Measurements from ENCODE around the gene GABRD. TPM values are rescaled to one million over a fixed set of nuclear protein-coding genes. Genes with fewer than 3 reads are reported as not detected.

The GABRD gene
- polyA plus RNA-seq, 1 experiment, result not detected

DNA sequence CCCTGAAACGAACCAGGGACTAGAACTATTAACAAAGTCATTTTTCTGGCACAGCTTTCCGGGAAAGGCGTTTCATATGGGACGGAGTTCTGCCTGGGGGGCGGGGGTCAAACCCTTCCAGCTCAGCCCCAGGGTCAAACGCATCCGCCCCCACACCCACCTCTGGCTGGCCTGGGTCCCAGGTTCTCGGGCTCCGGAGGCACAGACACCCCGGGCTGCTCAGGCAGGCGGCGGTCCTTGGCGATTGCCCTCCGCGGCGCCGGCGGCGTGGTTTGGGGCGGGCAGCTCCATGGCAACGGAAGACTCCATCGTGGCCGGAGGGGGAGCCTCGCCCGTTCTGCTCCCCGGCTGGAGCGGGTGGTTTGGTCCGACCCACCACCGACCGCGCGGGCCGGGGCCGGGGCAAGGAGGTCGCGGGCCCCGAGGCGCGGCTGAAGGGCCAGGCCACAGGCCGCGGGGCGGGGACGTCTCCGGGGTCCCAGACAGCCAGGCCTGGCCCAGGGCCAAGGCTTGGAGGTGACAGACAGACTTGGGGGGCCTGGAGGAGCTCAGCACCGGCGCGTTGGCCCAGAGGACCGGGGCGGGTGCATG is 15.5 kb upstream of the GABRD start, which contains the start of gene CFAP74:
CFAP74 (minus strand) TSS at position 246 of the 591 bp plus-strand sequence. CDS start 12,830 bp downstream, outside the sequence.
- Histone ChIP-seq H3K36me3 (ENCODE audit: control insufficient read depth, insufficient read depth, low read length) (no peaks in the 10 kb centered on the region), H3K27me3 (ENCODE audit: control insufficient read depth, insufficient read depth, low read length) (peaks cover 12% of the 10 kb centered on the region), H3K4me3 (ENCODE audit: low read depth, low read length) (no peak within 1 kb of the TSS)
- no peak for DNase-seq (ENCODE audit: low read depth)
- ChIA-PET CTCF (interaction anchor here (1.0 to 1.5 kb wide), 2 partner anchors 10 to 41 kb away, joined by 3 to 6 read pairs; no protein-coding TSS in a partner anchor), POLR2A (no interaction called here)
- TF ChIP-seq, protein P1, sequence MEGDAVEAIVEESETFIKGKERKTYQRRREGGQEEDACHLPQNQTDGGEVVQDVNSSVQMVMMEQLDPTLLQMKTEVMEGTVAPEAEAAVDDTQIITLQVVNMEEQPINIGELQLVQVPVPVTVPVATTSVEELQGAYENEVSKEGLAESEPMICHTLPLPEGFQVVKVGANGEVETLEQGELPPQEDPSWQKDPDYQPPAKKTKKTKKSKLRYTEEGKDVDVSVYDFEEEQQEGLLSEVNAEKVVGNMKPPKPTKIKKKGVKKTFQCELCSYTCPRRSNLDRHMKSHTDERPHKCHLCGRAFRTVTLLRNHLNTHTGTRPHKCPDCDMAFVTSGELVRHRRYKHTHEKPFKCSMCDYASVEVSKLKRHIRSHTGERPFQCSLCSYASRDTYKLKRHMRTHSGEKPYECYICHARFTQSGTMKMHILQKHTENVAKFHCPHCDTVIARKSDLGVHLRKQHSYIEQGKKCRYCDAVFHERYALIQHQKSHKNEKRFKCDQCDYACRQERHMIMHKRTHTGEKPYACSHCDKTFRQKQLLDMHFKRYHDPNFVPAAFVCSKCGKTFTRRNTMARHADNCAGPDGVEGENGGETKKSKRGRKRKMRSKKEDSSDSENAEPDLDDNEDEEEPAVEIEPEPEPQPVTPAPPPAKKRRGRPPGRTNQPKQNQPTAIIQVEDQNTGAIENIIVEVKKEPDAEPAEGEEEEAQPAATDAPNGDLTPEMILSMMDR (IDR thresholded peaks at IDR 0.05; ENCODE audit: insufficient read depth, low read depth, low read length), result no peak

DNA sequence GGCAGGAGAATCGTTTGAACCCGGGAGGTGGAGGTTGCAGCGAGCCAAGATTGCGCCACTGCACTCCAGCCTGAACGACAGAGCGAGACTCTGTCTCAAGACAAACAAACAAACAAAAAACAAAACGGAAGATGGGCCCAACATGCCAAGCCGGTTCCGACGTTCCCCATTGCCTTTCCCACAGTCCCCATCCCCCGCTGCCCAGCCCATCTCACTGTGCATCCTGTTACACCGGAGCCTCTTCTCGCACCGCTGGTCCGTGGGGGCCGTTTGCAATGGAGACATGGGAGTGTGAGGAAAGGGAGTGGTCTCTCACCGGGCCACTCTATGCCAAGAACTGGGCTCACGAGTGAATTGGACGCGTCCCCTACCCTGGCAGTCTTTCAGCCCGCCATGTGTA is 14.3 kb upstream of the GABRD start:
- no peak for DNase-seq (ENCODE audit: low read depth)
- peaks cover 14% of the 10 kb centered on the region for H3K27me3 ChIP-seq (ENCODE audit: control insufficient read depth, insufficient read depth, low read length)
- no peak overlapping the region for H3K4me3 ChIP-seq (ENCODE audit: low read depth, low read length)
- no peaks in the 10 kb centered on the region for H3K36me3 ChIP-seq (ENCODE audit: control insufficient read depth, insufficient read depth, low read length)
- POLR2A ChIA-PET, result no interaction called here
- CTCF ChIA-PET, result no interaction called here
- TF ChIP-seq, protein P1 (IDR thresholded peaks at IDR 0.05; ENCODE audit: insufficient read depth, low read depth, low read length), result no peak

DNA sequence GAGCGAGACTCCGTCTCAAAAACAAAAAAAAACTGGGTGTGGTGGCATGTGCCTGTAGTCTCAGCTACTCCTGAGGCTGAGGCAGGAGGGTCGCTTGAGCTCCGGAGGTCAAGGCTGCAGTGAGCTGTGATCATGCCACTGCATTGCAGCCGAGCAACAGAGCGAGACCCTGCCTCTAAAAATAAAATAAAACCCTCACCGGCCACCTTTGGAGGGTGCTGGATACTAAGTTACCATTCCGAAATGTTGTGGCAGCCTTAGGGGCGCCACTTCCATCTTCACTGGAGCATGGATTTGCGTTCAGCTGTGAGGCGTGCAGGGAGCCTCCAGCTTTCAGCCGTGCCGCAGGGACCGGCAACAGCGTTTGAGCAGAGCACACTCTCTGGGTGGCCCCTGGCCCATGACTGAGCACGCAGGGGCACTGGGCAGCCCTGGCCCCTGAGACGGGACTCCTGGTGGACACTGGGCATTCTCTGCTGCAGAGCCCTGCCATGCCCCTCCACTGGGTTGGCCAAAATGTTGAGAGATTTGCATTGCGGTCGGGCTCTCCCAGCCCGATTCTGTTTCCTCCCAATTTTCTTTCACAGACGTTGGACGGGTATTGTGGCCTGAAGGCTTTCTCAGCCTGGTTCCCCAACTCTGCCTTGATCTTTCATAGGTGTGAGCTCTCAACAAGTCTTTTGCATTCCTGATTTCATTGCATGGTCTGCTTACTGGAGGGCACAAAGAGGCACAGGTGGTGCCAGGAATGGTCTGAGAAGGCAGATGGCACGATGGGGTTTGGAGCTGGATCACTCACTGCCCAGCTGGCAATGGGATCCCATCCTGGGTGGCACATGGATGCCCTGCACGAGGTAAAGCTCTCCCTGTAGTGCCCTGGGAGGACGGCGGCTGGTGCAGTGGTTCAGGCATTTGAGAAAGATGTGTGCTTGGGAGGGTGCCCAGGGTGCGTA is 9.8 kb upstream of the GABRD start:
- ChIA-PET CTCF (no interaction called here), POLR2A (no interaction called here)
- TF ChIP-seq, protein P1 (IDR thresholded peaks at IDR 0.05; ENCODE audit: insufficient read depth, low read depth, low read length), result no peak
- Histone ChIP-seq H3K4me3 (ENCODE audit: low read depth, low read length) (no peak overlapping the region), H3K27me3 (ENCODE audit: control insufficient read depth, insufficient read depth, low read length) (peaks cover 12% of the 10 kb centered on the region), H3K36me3 (ENCODE audit: control insufficient read depth, insufficient read depth, low read length) (no peaks in the 10 kb centered on the region)
- no peak for DNase-seq (ENCODE audit: low read depth)

DNA sequence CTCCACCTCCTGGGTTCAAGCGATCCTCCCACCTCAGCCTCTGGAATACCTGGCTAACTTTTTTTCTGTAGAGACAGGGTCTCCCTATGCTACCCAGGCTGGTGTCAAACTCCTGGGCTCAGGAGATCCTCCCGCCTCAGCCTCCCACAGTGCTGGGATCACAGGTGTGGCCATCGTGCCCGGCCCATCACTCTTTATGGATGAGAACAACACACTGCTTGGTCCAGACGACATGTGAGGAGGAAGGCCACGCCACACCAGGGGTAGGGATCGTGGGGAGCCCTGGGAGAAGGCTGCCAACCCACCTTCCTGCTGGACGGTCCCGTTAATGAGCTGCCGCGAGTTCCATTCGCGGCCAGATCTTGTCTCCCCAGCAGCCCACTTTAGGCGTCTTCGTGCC is 5.0 kb upstream of the GABRD start:
- Histone ChIP-seq H3K4me3 (ENCODE audit: low read depth, low read length) (no peak overlapping the region), H3K36me3 (ENCODE audit: control insufficient read depth, insufficient read depth, low read length) (no peaks in the 10 kb centered on the region), H3K27me3 (ENCODE audit: control insufficient read depth, insufficient read depth, low read length) (peaks cover 23% of the 10 kb centered on the region)
- ChIA-PET CTCF (no interaction called here), POLR2A (no interaction called here)
- TF ChIP-seq, protein P1 (IDR thresholded peaks at IDR 0.05; ENCODE audit: insufficient read depth, low read depth, low read length), result no peak
- no peak for DNase-seq (ENCODE audit: low read depth)

Measured in BJ (cell line).